Measurements from ENCODE around the gene ELMOD3.
"Not testable (repeated sequence)": the region's sequence is repeated elsewhere in the genome, so short reads cannot be mapped to it uniquely, and the experiment has no call there.

Gene ELMOD3

GRCh38 chr2:85354286-85355072 is at the start of gene ELMOD3, which contains the start of gene RETSAT:
ELMOD3 (plus strand) TSS chr2:85354769; CDS start chr2:85357199, 2,430 bp downstream.
RETSAT (minus strand) TSS chr2:85354528; CDS start chr2:85354507, 21 bp downstream.
- peak; percentile 99 for DNase-seq

- DNase-seq: no peak
Observed at GRCh38 chr2:85307527-85307897, 47.1 kb upstream of the ELMOD3 start.

GRCh38 chr2:85308201-85308600 is 46.4 kb upstream of the ELMOD3 start:
- DNase-seq: no peak

GRCh38 chr2:85308896-85309555 is 45.5 kb upstream of the ELMOD3 start:
- peak; percentile 87 for DNase-seq

- no peak for DNase-seq
Observed at GRCh38 chr2:85309699-85310321, 44.8 kb upstream of the ELMOD3 start.

- no peak for DNase-seq
Observed at GRCh38 chr2:85310330-85310729, 44.2 kb upstream of the ELMOD3 start.

GRCh38 chr2:85312404-85312803 is 42.2 kb upstream of the ELMOD3 start:
- no peak for DNase-seq

GRCh38 chr2:85314884-85315242 is 39.7 kb upstream of the ELMOD3 start:
- DNase-seq: no peak

- DNase-seq: not testable (repeated sequence)
Observed at GRCh38 chr2:85315921-85316320, 38.6 kb upstream of the ELMOD3 start.

- no peak for DNase-seq
Observed at GRCh38 chr2:85318222-85319074, 36.1 kb upstream of the ELMOD3 start.

GRCh38 chr2:85319796-85320195 is 34.8 kb upstream of the ELMOD3 start:
- no peak for DNase-seq

GRCh38 chr2:85323351-85323987 is 31.1 kb upstream of the ELMOD3 start:
- DNase-seq: no peak

- not testable (repeated sequence) for DNase-seq
Observed at GRCh38 chr2:85323988-85324367, 30.6 kb upstream of the ELMOD3 start.

- no peak for DNase-seq
Observed at GRCh38 chr2:85324639-85325465, 29.7 kb upstream of the ELMOD3 start.

GRCh38 chr2:85325466-85325811 is 29.1 kb upstream of the ELMOD3 start:
- no peak for DNase-seq

- no peak for DNase-seq
Observed at GRCh38 chr2:85326406-85327159, 28.0 kb upstream of the ELMOD3 start.

GRCh38 chr2:85327160-85327821 is 27.3 kb upstream of the ELMOD3 start:
- DNase-seq: no peak

- DNase-seq: peak; percentile 89
Observed at GRCh38 chr2:85327822-85328617, 26.5 kb upstream of the ELMOD3 start, which contains the start of gene TGOLN2. TGOLN2 (minus strand) TSS chr2:85327989; CDS start chr2:85327962, 27 bp downstream.

GRCh38 chr2:85329181-85329651 is 25.4 kb upstream of the ELMOD3 start:
- no peak for DNase-seq

Measured in NCI-H1694 (cell line).